ENCODE data around the gene COX20. TPM values are rescaled to one million over a fixed set of nuclear protein-coding genes. Genes with fewer than 3 reads are reported as not detected.

The COX20 gene
- total RNA-seq, 2 donors from 2014 or later, result 23.5 to 28.1 TPM

GRCh38 chr1:244881552-244882280, 46.3 kb downstream of the COX20 start:
- ATAC-seq (no peak), DNase-seq (ENCODE audit: low spot score in 2 of 2) (no peak)

DNA sequence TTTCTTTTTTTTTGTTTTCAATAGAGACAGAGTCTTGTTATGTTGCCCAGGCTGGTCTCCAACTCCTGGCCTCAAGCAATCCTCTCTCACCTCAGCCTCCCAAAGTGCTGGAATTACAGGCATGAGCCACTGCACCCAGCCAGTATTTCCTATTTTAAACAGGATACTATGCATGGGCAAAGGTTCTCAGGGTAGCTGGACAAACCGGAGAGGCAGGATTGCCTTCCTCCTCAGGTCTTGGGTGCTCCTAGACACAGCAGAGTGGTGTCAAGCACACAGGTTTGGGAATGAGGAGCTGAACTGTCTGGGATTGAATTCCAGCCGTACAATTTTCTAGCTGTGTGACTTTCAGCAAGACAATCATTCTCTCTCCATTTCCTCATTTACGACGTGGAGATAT, 51.8 kb downstream of the COX20 start:
- ATAC-seq (no peak), DNase-seq (ENCODE audit: low spot score in 2 of 2) (no peak)
- no peaks in the 10 kb centered on the region for H3K36me3 Mint-ChIP-seq
- no peaks in the 10 kb centered on the region for H3K9me3 Mint-ChIP-seq
- H3K27ac Mint-ChIP-seq, result no peak overlapping the region

More at GRCh38 chr1:244881552-244882280, 46.3 kb downstream of the COX20 start:
- H3K36me3 Mint-ChIP-seq, result no peaks in the 10 kb centered on the region
- H3K9me3 Mint-ChIP-seq, result no peaks in the 10 kb centered on the region
- H3K27ac Mint-ChIP-seq, result no peak overlapping the region

DNA sequence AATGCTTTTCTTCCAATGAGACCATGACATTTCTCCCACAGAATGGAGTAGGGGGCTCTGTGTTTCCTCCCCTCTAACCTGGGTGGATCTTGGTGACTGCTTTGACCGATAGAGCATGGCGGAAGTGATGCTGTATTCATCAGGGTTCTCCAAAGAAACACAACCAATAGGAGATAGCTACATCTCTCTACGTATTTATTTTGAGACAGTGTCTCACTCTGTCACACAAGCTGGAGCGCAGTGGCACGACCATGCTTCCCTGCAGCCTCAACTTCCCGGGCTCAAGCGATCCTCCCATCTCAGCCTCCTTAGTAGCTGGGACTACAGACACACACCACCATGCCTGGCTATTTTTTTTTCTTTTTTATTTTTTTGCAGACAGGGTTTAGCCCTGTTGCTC, 58.4 kb downstream of the COX20 start:
- no peak overlapping the region for H3K27ac Mint-ChIP-seq
- H3K9me3 Mint-ChIP-seq, result no peaks in the 10 kb centered on the region
- DNase-seq (ENCODE audit: low spot score in 2 of 2) (no peak), ATAC-seq (no peak)
- no peaks in the 10 kb centered on the region for H3K36me3 Mint-ChIP-seq

Other genes with a start within 250 kb of the COX20 start
- gene DESI2, start 182.5 kb upstream of the COX20 start, total RNA-seq, result 10 to 100 TPM; 28.1 to 47.5 TPM
- gene HNRNPU, start 28.9 kb downstream of the COX20 start, total RNA-seq, result 100 to 1,000 TPM; 304 to 406 TPM

All from activated naive CD4-positive, alpha-beta T cell treated with anti-CD3 and anti-CD28 coated beads, Interleukin-2, amount 50 U/mL, for 72 hours (primary cell).